ENCODE data around the gene COL4A2.

COL4A2 gene

GRCh38 chr13:110463871-110464510 is 156.9 kb downstream of the COL4A2 start:
- no peak for DNase-seq

- no peak for DNase-seq
Measured at GRCh38 chr13:110464556-110465333, 157.7 kb downstream of the COL4A2 start.

GRCh38 chr13:110465696-110466095 is 158.6 kb downstream of the COL4A2 start:
- no peak for DNase-seq

GRCh38 chr13:110466266-110466915 is 159.3 kb downstream of the COL4A2 start:
- DNase-seq: no peak

GRCh38 chr13:110467516-110468110 is 160.5 kb downstream of the COL4A2 start:
- DNase-seq: no peak

- no peak for DNase-seq
Measured at GRCh38 chr13:110468986-110469495, 162.0 kb downstream of the COL4A2 start.

- DNase-seq: no peak
Measured at GRCh38 chr13:110469597-110469996, 162.5 kb downstream of the COL4A2 start.

GRCh38 chr13:110470272-110471009 is 163.4 kb downstream of the COL4A2 start:
- DNase-seq: no peak

GRCh38 chr13:110471156-110471832 is 164.2 kb downstream of the COL4A2 start:
- no peak for DNase-seq

GRCh38 chr13:110471833-110472162 is 164.7 kb downstream of the COL4A2 start:
- DNase-seq: peak; percentile 18

GRCh38 chr13:110472904-110473563 is 165.9 kb downstream of the COL4A2 start:
- DNase-seq: no peak

- DNase-seq: no peak
Measured at GRCh38 chr13:110474713-110475112, 167.6 kb downstream of the COL4A2 start.

- DNase-seq: no peak
Measured at GRCh38 chr13:110475117-110475516, 168.0 kb downstream of the COL4A2 start.

GRCh38 chr13:110475550-110476219 is 168.6 kb downstream of the COL4A2 start:
- no peak for DNase-seq

GRCh38 chr13:110476220-110476617 is 169.1 kb downstream of the COL4A2 start:
- DNase-seq: no peak

GRCh38 chr13:110477706-110478245 is 170.7 kb downstream of the COL4A2 start:
- no peak for DNase-seq

- DNase-seq: no peak
Measured at GRCh38 chr13:110478405-110479214, 171.5 kb downstream of the COL4A2 start.

- no peak for DNase-seq
Measured at GRCh38 chr13:110479215-110479545, 172.1 kb downstream of the COL4A2 start.

GRCh38 chr13:110479648-110480047 is 172.6 kb downstream of the COL4A2 start:
- no peak for DNase-seq

GRCh38 chr13:110480161-110480560 is 173.1 kb downstream of the COL4A2 start:
- DNase-seq: no peak
